Neural cell (in vitro differentiated cells): Measurements from ENCODE around the gene HS3ST1. TPM values are rescaled to one million over a fixed set of nuclear protein-coding genes. Genes with fewer than 3 reads are reported as not detected.

Source experiments
- H2AFZ ChIP-seq: fragments of 200-600, 300-800 bp; sonication (generic), shearing (Covaris generic); 2 replicates; pipeline ENCODE4 v1.6.0; 2014; ENCODE audit warnings: low read depth, mild to moderate bottlenecking, antibody characterized with exemption, low read length, moderate library complexity
- H3F3A ChIP-seq: fragments of 200-600 bp; shearing (Covaris generic); 2 replicates; pipeline ENCODE4 v1.6.1; 2016; ENCODE audit warnings: mild to moderate bottlenecking, moderate library complexity, mixed read lengths, antibody characterized with exemption, low read length; ENCODE audit not compliant: insufficient read depth, poor library complexity, severe bottlenecking
- H3K27ac ChIP-seq: fragments of 200-600, 300-800 bp; sonication (generic), shearing (Covaris generic); 2 replicates; pipeline ENCODE4 v1.5.1; 2014; ENCODE audit warnings: mild to moderate bottlenecking, low read length, moderate library complexity
- H3K27me3 ChIP-seq: fragments of 300-800, 200-600 bp; sonication (generic), shearing (Covaris generic); 2 replicates; pipeline ENCODE4 v1.6.0; 2014; ENCODE audit warnings: mild to moderate bottlenecking, low read depth, low read length, moderate library complexity; ENCODE audit not compliant: insufficient read depth
- H3K36me3 ChIP-seq: fragments of 300-800, 200-600 bp; sonication (generic), shearing (Covaris generic); 2 replicates; pipeline ENCODE4 v1.5.1; 2014; ENCODE audit warnings: mild to moderate bottlenecking, antibody characterized with exemption, low read length, moderate library complexity; ENCODE audit not compliant: insufficient read depth
- H3K4me2 ChIP-seq: fragments of 300-800, 200-600 bp; sonication (generic), shearing (Covaris generic); 2 replicates; pipeline ENCODE4 v1.6.0; 2014; ENCODE audit warnings: mild to moderate bottlenecking, low read length
- H3K4me3 ChIP-seq: fragments of 300-800, 200-600 bp; sonication (generic), shearing (Covaris generic); 2 replicates; pipeline ENCODE4 v1.5.1; 2014; ENCODE audit warnings: mild to moderate bottlenecking, low read length, moderate library complexity
- H3K79me2 ChIP-seq: fragments of 200-600 bp; shearing (Covaris generic); replicated peaks from 2 replicates; pipeline ENCODE4 v1.6.0; 2014; ENCODE audit warnings: mild to moderate bottlenecking, low read length, moderate library complexity; ENCODE audit not compliant: insufficient read depth
- H3K9ac ChIP-seq: fragments of 300-800, 200-600 bp; sonication (generic), shearing (Covaris generic); 2 replicates; pipeline ENCODE4 v1.6.1; 2016; ENCODE audit warnings: mild to moderate bottlenecking, low read length, mixed read lengths
- H3K9me2 ChIP-seq: fragments of 200-600 bp; shearing (Covaris generic); 2 replicates; pipeline ENCODE4 v1.6.1; 2016; ENCODE audit warnings: mild to moderate bottlenecking, low read length, mixed read lengths; ENCODE audit not compliant: insufficient read depth
- H3K9me3 ChIP-seq: fragments of 200-600, 300-800 bp; sonication (generic), shearing (Covaris generic); 2 replicates; pipeline ENCODE4 v1.6.1; 2016; ENCODE audit warnings: mild to moderate bottlenecking, mixed run types, low read length, moderate library complexity, mixed read lengths
- H4K20me1 ChIP-seq: fragments of 200-600 bp; shearing (Covaris generic); 2 replicates; pipeline ENCODE4 v1.6.1; 2016; ENCODE audit warnings: mild to moderate bottlenecking, mixed run types; ENCODE audit not compliant: insufficient read depth
- EP300 ChIP-seq: fragments of 450-650 bp; conservative IDR thresholded peaks from 2 replicates; pipeline ENCODE4 v1.6.1; 2014; ENCODE audit warnings: antibody characterized with exemption, mild to moderate bottlenecking, moderate library complexity; ENCODE audit not compliant: poor library complexity, severe bottlenecking
- EZH2 ChIP-seq: fragments of 200-600, 300-800 bp; shearing (Covaris generic), sonication (generic); IDR thresholded peaks from 2 replicates; pipeline ENCODE4 v1.6.1; 2014; ENCODE audit warnings: antibody characterized with exemption, low read length, borderline replicate concordance, mild to moderate bottlenecking; ENCODE audit not compliant: insufficient read depth, poor library complexity, severe bottlenecking
- MXI1 ChIP-seq: fragments of 450-650 bp; conservative IDR thresholded peaks from 2 replicates; pipeline ENCODE4 v1.6.1; 2014; ENCODE audit warnings: antibody characterized with exemption, mild to moderate bottlenecking; ENCODE audit not compliant: poor library complexity, severe bottlenecking
- POLR2AphosphoS5 ChIP-seq: IDR thresholded peaks from 2 replicates; pipeline ENCODE4 v1.6.1; 2012
- RAD21 ChIP-seq: fragments of 450-650 bp; conservative IDR thresholded peaks from 2 replicates; pipeline ENCODE4 v1.6.1; 2014; ENCODE audit warnings: antibody characterized with exemption, mild to moderate bottlenecking, moderate library complexity
- REST ChIP-seq: IDR thresholded peaks from 2 replicates; pipeline ENCODE4 v1.6.1; 2012; ENCODE audit warnings: borderline replicate concordance
- SMC3 ChIP-seq: fragments of 450-650 bp; conservative IDR thresholded peaks from 2 replicates; pipeline ENCODE4 v1.6.1; 2014; ENCODE audit warnings: antibody characterized with exemption, mild to moderate bottlenecking, moderate library complexity; ENCODE audit not compliant: poor library complexity
- TAF1 ChIP-seq: IDR thresholded peaks from 2 replicates; pipeline ENCODE4 v1.6.1; 2012; ENCODE audit warnings: low read depth
- polyA plus RNA-seq: library from polyadenylated mRNA; depleted of rRNA; stranded (reverse); fragments of >200 nt; gene quantifications from 2 replicates; pipeline ENCODE4 v1.2.3, GENCODE V29; 2014
- TF ChIP-seq, protein P1 (sequence below): fragments of 450-650 bp; IDR thresholded peaks from 2 replicates; pipeline ENCODE4 v1.5.1; 2014; ENCODE audit warnings: antibody characterized with exemption, mild to moderate bottlenecking, moderate library complexity; ENCODE audit not compliant: poor library complexity, severe bottlenecking

Gene HS3ST1
- polyA plus RNA-seq, 1 donor from 2014 or later: 0.35 TPM

- no peaks in the 10 kb centered on the region for H4K20me1 ChIP-seq
- H3K4me2 ChIP-seq: no peak overlapping the region
- H3K79me2 ChIP-seq: no peaks in the 10 kb centered on the region
- H3K4me3 ChIP-seq: no peak overlapping the region
- no peak overlapping the region for H2AFZ ChIP-seq
- TF ChIP-seq EZH2: no peak
- no peak for TF ChIP-seq MXI1
- no peak for TF ChIP-seq EP300
- TF ChIP-seq POLR2AphosphoS5: no peak
- no peak for TF ChIP-seq RAD21
- TF ChIP-seq TAF1: no peak
- TF ChIP-seq SMC3: no peak
- TF ChIP-seq REST: no peak
- TF ChIP-seq, protein P1, sequence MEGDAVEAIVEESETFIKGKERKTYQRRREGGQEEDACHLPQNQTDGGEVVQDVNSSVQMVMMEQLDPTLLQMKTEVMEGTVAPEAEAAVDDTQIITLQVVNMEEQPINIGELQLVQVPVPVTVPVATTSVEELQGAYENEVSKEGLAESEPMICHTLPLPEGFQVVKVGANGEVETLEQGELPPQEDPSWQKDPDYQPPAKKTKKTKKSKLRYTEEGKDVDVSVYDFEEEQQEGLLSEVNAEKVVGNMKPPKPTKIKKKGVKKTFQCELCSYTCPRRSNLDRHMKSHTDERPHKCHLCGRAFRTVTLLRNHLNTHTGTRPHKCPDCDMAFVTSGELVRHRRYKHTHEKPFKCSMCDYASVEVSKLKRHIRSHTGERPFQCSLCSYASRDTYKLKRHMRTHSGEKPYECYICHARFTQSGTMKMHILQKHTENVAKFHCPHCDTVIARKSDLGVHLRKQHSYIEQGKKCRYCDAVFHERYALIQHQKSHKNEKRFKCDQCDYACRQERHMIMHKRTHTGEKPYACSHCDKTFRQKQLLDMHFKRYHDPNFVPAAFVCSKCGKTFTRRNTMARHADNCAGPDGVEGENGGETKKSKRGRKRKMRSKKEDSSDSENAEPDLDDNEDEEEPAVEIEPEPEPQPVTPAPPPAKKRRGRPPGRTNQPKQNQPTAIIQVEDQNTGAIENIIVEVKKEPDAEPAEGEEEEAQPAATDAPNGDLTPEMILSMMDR: no peak
- H3K9me2 ChIP-seq: no peaks in the 10 kb centered on the region
- H3K36me3 ChIP-seq: no peaks in the 10 kb centered on the region
- no peak overlapping the region for H3K9ac ChIP-seq
- H3K27ac ChIP-seq: no peak overlapping the region
- no peaks in the 10 kb centered on the region for H3K27me3 ChIP-seq
- H3K9me3 ChIP-seq: no peaks in the 10 kb centered on the region
- H3F3A ChIP-seq: no peaks in the 10 kb centered on the region
Observed at GRCh38 chr4:11354531-11354930, 74.2 kb downstream of the HS3ST1 start.

GRCh38 chr4:11348449-11349088 is 80.1 kb downstream of the HS3ST1 start:
- H2AFZ ChIP-seq: no peak overlapping the region
- H3K79me2 ChIP-seq: no peaks in the 10 kb centered on the region
- TF ChIP-seq SMC3: no peak
- no peak for TF ChIP-seq POLR2AphosphoS5
- no peak for TF ChIP-seq MXI1
- H3K9ac ChIP-seq: no peak overlapping the region
- no peak overlapping the region for H3K27ac ChIP-seq
- no peaks in the 10 kb centered on the region for H3F3A ChIP-seq
- no peak overlapping the region for H3K4me2 ChIP-seq
- H3K9me3 ChIP-seq: no peaks in the 10 kb centered on the region
- no peaks in the 10 kb centered on the region for H4K20me1 ChIP-seq
- no peak overlapping the region for H3K4me3 ChIP-seq
- no peaks in the 10 kb centered on the region for H3K9me2 ChIP-seq
- no peaks in the 10 kb centered on the region for H3K36me3 ChIP-seq
- no peaks in the 10 kb centered on the region for H3K27me3 ChIP-seq
